CD4-positive, alpha-beta T cell treated with Interleukin-21 for 1 hour (primary cell): ENCODE data around the gene CCDC74A.
"Not testable (repeated sequence)": the region's sequence is repeated elsewhere in the genome, so short reads cannot be mapped to it uniquely, and the experiment has no call there.

Experiments used
- DNase-seq: peaks from one replicate; pipeline ENCODE4 v3.0.0-alpha.2; 2020

The CCDC74A gene

DNA sequence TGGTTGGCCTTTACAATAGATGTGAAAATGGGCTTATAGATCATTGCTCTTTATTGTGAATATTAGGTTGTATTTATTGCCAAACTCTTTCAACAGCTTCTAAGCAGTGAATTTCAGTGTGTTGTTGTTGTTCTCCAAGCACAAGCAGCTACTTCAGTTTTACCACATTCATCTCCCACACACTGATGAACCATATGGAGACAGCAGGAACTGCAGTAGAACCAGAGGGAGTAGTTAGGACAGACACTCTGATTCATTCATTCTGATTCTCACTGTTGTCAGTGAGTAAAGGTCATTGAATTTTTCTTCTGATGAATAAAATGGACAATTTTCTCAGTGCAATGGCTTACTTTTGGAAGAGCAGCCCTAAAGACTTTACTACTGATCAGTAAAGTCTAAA is 40.2 kb downstream of the CCDC74A start:
- DNase-seq, result no peak

DNA sequence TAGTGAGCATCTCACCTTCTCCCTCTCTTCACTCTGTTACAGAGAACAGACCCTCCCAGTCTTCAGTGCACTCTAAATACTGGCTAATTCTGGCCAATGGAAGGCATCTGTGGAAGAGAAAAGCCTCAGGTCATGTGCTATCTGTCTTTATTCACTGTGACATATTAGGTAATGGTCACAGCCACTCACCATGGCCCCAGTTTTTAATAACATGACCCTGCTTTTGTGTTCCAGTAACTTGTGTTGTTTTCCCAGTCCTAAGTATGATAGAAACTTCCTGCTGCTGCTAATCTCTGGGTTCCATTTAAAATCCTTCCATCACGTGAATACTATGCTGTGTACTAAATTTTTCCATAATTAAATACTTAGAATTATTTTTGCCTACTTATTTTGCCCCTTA is 40.7 kb downstream of the CCDC74A start:
- DNase-seq, result not testable (repeated sequence)

- DNase-seq, result no peak
Observed at GRCh38 chr2:131572175-131572574, 44.5 kb downstream of the CCDC74A start.

- no peak for DNase-seq
Observed at GRCh38 chr2:131577812-131578211, 50.1 kb downstream of the CCDC74A start.

- no peak for DNase-seq
Observed at GRCh38 chr2:131580187-131580586, 52.5 kb downstream of the CCDC74A start.
